Measurements from ENCODE around the gene NDUFA5.

DNA sequence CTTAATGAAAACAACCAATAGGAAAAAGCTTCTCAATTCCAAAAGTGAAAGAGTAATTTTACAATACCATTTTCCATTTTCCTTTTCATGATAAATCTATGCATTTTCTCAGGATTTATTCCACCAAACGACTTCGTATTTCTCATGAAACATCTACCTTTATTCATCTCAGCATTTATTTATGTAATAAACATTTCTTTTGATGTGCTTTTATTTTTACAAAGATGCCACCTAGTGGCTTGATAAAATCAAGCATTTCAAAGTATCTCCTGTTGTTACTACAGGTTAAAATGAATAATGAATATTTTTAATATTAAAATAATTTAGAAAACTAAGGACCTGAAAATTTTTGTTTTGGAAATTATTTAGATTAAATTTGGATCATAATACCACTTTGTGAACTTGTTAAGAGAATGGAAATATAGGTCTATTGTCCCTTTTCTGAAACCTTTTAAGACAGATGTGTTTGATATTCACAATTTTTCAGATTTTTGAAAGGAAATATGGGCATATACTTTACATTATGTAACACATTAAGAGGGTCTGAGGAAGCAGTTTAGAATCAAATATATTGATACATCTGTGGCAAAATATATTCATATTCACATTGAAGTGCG lies 20.5 kb downstream of the NDUFA5 start:
- TF ChIP-seq, protein P1, sequence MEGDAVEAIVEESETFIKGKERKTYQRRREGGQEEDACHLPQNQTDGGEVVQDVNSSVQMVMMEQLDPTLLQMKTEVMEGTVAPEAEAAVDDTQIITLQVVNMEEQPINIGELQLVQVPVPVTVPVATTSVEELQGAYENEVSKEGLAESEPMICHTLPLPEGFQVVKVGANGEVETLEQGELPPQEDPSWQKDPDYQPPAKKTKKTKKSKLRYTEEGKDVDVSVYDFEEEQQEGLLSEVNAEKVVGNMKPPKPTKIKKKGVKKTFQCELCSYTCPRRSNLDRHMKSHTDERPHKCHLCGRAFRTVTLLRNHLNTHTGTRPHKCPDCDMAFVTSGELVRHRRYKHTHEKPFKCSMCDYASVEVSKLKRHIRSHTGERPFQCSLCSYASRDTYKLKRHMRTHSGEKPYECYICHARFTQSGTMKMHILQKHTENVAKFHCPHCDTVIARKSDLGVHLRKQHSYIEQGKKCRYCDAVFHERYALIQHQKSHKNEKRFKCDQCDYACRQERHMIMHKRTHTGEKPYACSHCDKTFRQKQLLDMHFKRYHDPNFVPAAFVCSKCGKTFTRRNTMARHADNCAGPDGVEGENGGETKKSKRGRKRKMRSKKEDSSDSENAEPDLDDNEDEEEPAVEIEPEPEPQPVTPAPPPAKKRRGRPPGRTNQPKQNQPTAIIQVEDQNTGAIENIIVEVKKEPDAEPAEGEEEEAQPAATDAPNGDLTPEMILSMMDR (optimal IDR thresholded peaks at IDR 0.05 in 1 of 3, IDR thresholded peaks at IDR 0.05 in 1 of 3, conservative IDR thresholded peaks at IDR 0.05 in 1 of 3; ENCODE audit: extremely low read depth in 1 of 3, insufficient read depth in 2 of 3, low read length in 3 of 3): peak in 2 of 3 experiments; percentile 18
- TF ChIP-seq EZH2 (IDR thresholded peaks at IDR 0.05; ENCODE audit: low read length): no peak
